KMS-11 (cell line): ENCODE measurements around the gene LTN1.

ENCODE experiments used
- H2AFZ ChIP-seq: fragments of 200-600 bp; sonication (generic); 2 replicates; pipeline ENCODE4 v1.6.1; 2016; ENCODE audit warnings: antibody characterized with exemption, mixed run types, low read depth
- H3K27ac ChIP-seq: fragments of 200-600 bp; sonication (generic); 2 replicates; pipeline ENCODE4 v1.6.1; 2016; ENCODE audit warnings: mild to moderate bottlenecking, mixed run types
- H3K27me3 ChIP-seq: fragments of 200-600 bp; sonication (generic); 2 replicates; pipeline ENCODE4 v1.6.1; 2017; ENCODE audit warnings: mild to moderate bottlenecking, low read depth, mixed run types, moderate library complexity; ENCODE audit not compliant: insufficient read depth
- H3K36me3 ChIP-seq: fragments of 200-600 bp; sonication (generic); 2 replicates; pipeline ENCODE4 v1.6.1; 2017; ENCODE audit warnings: mild to moderate bottlenecking, mixed run types; ENCODE audit not compliant: insufficient read depth
- H3K4me1 ChIP-seq: fragments of 200-600 bp; sonication (generic); 2 replicates; pipeline ENCODE4 v1.6.1; 2016; ENCODE audit warnings: mild to moderate bottlenecking, low read depth, mixed run types; ENCODE audit not compliant: poor library complexity, severe bottlenecking
- H3K4me2 ChIP-seq: fragments of 200-600 bp; sonication (generic); 2 replicates; pipeline ENCODE4 v1.7.0; 2016; ENCODE audit warnings: mild to moderate bottlenecking, mixed run types
- H3K4me3 ChIP-seq: fragments of 200-600 bp; sonication (generic); IDR thresholded peaks from 2 replicates; pipeline ENCODE4 v1.6.1; 2017; ENCODE audit warnings: low read depth, low read length, mixed read lengths; ENCODE audit not compliant: insufficient read depth
- H3K79me2 ChIP-seq: fragments of 200-600 bp; sonication (generic); 2 replicates; pipeline ENCODE4 v1.6.1; 2016; ENCODE audit warnings: low read depth, mixed run types; ENCODE audit not compliant: insufficient read depth
- H3K9ac ChIP-seq: fragments of 200-600 bp; sonication (generic); 2 replicates; pipeline ENCODE4 v1.6.1; 2016; ENCODE audit warnings: mild to moderate bottlenecking, mixed run types
- H4K20me1 ChIP-seq: fragments of 200-600 bp; sonication (generic); 2 replicates; pipeline ENCODE4 v1.6.1; 2016; ENCODE audit warnings: mild to moderate bottlenecking, mixed run types; ENCODE audit not compliant: insufficient read depth
- TF ChIP-seq, protein P1 (sequence below): fragments of 200-600 bp; sonication (generic); conservative IDR thresholded peaks from 2 replicates; pipeline ENCODE4 v1.6.1; 2017; ENCODE audit warnings: low read depth, mild to moderate bottlenecking, antibody characterized with exemption, low read length, moderate library complexity, mixed read lengths

The LTN1 gene

DNA sequence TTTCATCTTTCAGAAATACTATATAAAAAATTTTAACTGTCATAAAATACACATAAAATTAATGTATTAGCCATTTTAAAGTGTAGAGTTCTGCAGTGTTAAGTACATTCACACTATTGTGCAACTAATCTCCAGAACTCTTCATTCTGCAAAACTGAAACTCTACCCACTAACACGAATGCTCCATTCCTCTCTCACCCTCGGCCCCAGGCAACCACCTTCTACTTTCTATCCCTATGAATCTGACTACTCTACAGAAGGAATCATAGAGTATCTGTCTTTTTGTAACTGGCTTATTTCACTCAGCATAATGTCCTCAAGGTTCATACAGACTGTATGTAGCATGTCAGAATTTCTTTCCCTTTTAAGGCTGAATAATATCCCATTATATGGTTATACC lies 43.4 kb downstream of the LTN1 start:
- Histone ChIP-seq H3K27me3 (no peaks in the 10 kb centered on the region), H3K27ac (no peak overlapping the region), H3K4me1 (peaks cover 28% of the 10 kb centered on the region), H3K9ac (no peak overlapping the region), H3K4me2 (peak overlapping the region; percentile 2; the same call in 1 of the 2 replicates), H3K4me3 (no peak overlapping the region), H3K79me2 (no peaks in the 10 kb centered on the region), H2AFZ (no peak overlapping the region), H4K20me1 (no peaks in the 10 kb centered on the region), H3K36me3 (no peaks in the 10 kb centered on the region; the same call in 1 of the 2 replicates)
- TF ChIP-seq, protein P1, sequence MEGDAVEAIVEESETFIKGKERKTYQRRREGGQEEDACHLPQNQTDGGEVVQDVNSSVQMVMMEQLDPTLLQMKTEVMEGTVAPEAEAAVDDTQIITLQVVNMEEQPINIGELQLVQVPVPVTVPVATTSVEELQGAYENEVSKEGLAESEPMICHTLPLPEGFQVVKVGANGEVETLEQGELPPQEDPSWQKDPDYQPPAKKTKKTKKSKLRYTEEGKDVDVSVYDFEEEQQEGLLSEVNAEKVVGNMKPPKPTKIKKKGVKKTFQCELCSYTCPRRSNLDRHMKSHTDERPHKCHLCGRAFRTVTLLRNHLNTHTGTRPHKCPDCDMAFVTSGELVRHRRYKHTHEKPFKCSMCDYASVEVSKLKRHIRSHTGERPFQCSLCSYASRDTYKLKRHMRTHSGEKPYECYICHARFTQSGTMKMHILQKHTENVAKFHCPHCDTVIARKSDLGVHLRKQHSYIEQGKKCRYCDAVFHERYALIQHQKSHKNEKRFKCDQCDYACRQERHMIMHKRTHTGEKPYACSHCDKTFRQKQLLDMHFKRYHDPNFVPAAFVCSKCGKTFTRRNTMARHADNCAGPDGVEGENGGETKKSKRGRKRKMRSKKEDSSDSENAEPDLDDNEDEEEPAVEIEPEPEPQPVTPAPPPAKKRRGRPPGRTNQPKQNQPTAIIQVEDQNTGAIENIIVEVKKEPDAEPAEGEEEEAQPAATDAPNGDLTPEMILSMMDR: no peak

DNA sequence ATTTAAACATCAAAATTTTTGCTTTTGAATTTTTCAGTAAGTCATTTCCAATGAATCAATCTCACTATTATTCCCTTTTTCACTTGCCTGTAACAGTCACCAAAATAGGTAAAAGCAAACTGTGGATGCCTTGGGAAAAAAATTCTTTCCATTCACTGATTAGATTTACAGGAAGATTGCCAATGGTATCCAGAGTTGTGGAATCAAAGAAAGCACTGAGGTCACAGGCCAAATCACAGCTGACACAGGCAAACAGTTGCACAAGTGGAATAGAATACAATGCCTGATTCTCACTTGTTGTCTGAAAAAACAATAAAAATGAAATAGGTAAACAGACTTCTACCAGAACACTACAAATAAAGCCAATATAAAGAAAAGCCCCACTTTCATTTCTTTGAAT lies 48.4 kb downstream of the LTN1 start:
- peaks cover 16% of the 10 kb centered on the region for H3K4me1 ChIP-seq
- no peak overlapping the region for H3K9ac ChIP-seq
- no peaks in the 10 kb centered on the region for H3K27me3 ChIP-seq
- H3K79me2 ChIP-seq: no peaks in the 10 kb centered on the region
- TF ChIP-seq, protein P1: no peak
- no peaks in the 10 kb centered on the region for H4K20me1 ChIP-seq
- no peak overlapping the region for H3K27ac ChIP-seq
- no peaks in the 10 kb centered on the region for H3K36me3 ChIP-seq
- H2AFZ ChIP-seq: no peak overlapping the region
- H3K4me3 ChIP-seq: no peak overlapping the region
- H3K4me2 ChIP-seq: no peak overlapping the region

DNA sequence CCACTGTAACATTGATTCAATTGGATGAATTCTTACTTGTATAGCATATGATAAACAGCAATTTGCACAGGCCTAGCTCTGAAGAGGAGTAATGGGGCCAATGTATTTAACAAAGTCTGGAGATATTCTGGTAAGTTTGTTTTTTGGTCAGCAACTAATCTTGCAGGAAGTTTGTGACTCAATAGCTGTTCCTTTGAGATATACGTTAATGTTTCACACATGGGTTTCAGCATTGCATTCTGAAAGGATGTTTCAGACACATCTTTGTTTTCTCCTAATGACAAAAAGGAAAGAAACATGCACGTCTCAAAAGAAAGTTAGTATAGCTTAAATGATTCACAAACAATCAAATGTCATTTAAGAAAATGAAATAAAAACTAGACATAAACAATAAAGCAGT lies 49.0 kb downstream of the LTN1 start:
- Histone ChIP-seq H3K36me3 (no peaks in the 10 kb centered on the region), H3K4me2 (no peak overlapping the region), H3K27ac (no peak overlapping the region), H3K4me3 (no peak overlapping the region), H3K79me2 (no peaks in the 10 kb centered on the region), H3K9ac (no peak overlapping the region), H4K20me1 (no peaks in the 10 kb centered on the region), H3K4me1 (peaks cover 9% of the 10 kb centered on the region), H3K27me3 (no peaks in the 10 kb centered on the region), H2AFZ (no peak overlapping the region)
- TF ChIP-seq, protein P1: no peak

DNA sequence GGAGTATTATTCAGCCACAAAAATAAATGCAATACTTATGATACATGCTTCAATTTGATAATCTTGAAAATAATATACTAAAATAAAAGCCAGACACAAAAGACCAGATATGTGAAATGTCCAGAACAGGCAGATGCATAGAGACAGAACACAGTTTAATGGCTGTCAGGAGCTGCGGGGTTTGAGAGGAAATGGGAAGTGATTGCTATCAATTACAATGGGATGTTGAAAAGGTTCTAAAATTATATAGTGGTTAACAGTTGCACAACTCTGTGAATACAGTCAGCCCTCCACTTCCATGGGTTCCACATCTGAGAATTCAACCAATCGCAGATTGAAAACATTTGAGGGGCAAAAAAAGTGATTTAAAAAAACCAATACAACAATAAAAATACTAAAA lies 54.0 kb downstream of the LTN1 start:
- H3K27me3 ChIP-seq: no peaks in the 10 kb centered on the region
- no peak overlapping the region for H3K4me3 ChIP-seq
- no peak overlapping the region for H3K4me2 ChIP-seq
- TF ChIP-seq, protein P1: no peak
- no peaks in the 10 kb centered on the region for H3K36me3 ChIP-seq
- no peak overlapping the region for H3K9ac ChIP-seq
- H3K4me1 ChIP-seq: peaks cover 4% of the 10 kb centered on the region
- no peaks in the 10 kb centered on the region for H4K20me1 ChIP-seq
- no peak overlapping the region for H3K27ac ChIP-seq
- H2AFZ ChIP-seq: no peak overlapping the region
- H3K79me2 ChIP-seq: no peaks in the 10 kb centered on the region

DNA sequence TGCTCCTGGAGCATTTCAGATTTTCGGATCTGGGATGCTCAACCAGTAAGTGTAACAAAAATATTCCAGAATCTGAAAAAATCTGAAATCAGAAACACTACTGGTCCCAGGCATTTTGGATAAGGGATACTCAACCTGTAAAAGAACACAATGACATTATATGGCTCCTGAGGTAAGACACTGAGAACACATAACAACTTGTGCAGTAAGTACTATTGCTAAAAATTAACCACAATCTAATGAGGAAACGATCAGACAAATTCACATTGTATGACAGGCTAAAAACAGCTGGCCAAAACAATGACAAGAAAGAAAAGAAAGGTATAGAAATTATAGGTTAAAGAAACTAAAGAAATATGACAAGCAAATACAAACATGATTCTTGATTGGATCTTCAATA lies 54.9 kb downstream of the LTN1 start:
- TF ChIP-seq, protein P1: no peak
- H4K20me1 ChIP-seq: no peaks in the 10 kb centered on the region
- H3K27ac ChIP-seq: no peak overlapping the region
- no peak overlapping the region for H2AFZ ChIP-seq
- H3K36me3 ChIP-seq: no peaks in the 10 kb centered on the region
- H3K4me2 ChIP-seq: no peak overlapping the region
- no peaks in the 10 kb centered on the region for H3K79me2 ChIP-seq
- no peak overlapping the region for H3K4me3 ChIP-seq
- no peak overlapping the region for H3K9ac ChIP-seq
- no peaks in the 10 kb centered on the region for H3K27me3 ChIP-seq
- H3K4me1 ChIP-seq: peaks cover 12% of the 10 kb centered on the region
